HG03108 (cell line): ENCODE results near the gene HAPLN2.
"Not testable (repeated sequence)": the region's sequence is repeated elsewhere in the genome, so short reads cannot be mapped to it uniquely, and the experiment has no call there.

Experiments
- ATAC-seq: cut with Tn5 transposase; IDR thresholded peaks from one replicate; pipeline ENCODE4 v1.9.1; 2021; ENCODE audit warnings: moderate library complexity; ENCODE audit not compliant: unreplicated experiment

The HAPLN2 gene

GRCh38 chr1:156591432-156592157 is 27.6 kb upstream of the HAPLN2 start, which contains the start of gene NAXE:
Gene NAXE, plus strand, starts transcription at chr1:156591776. Its CDS starts 29 bp downstream, at chr1:156591805.
- peak; percentile 90 for ATAC-seq

GRCh38 chr1:156592158-156592909 is 26.9 kb upstream of the HAPLN2 start:
- no peak for ATAC-seq

- no peak for ATAC-seq
Measured at GRCh38 chr1:156592910-156593660, 26.1 kb upstream of the HAPLN2 start.

GRCh38 chr1:156593661-156593989 is 25.6 kb upstream of the HAPLN2 start:
- no peak for ATAC-seq

- ATAC-seq = no peak
Measured at GRCh38 chr1:156594190-156594589, 25.0 kb upstream of the HAPLN2 start.

- ATAC-seq = no peak
Measured at GRCh38 chr1:156595016-156595415, 24.2 kb upstream of the HAPLN2 start.

- no peak for ATAC-seq
Measured at GRCh38 chr1:156596426-156596825, 22.8 kb upstream of the HAPLN2 start.

- no peak for ATAC-seq
Measured at GRCh38 chr1:156598125-156598524, 21.1 kb upstream of the HAPLN2 start.

GRCh38 chr1:156598731-156599432 is 20.3 kb upstream of the HAPLN2 start:
- ATAC-seq = no peak

- peak; percentile 43 for ATAC-seq
Measured at GRCh38 chr1:156599811-156600210, 19.4 kb upstream of the HAPLN2 start.

- ATAC-seq = no peak
Measured at GRCh38 chr1:156600733-156601121, 18.5 kb upstream of the HAPLN2 start.

- peak; percentile 60 for ATAC-seq
Measured at GRCh38 chr1:156601122-156601830, 17.9 kb upstream of the HAPLN2 start, which contains the start of gene GPATCH4. Gene GPATCH4, minus strand, starts transcription at chr1:156601479.

- ATAC-seq = no peak
Measured at GRCh38 chr1:156601892-156602291, 17.3 kb upstream of the HAPLN2 start.

- ATAC-seq = no peak
Measured at GRCh38 chr1:156602557-156602993, 16.6 kb upstream of the HAPLN2 start.

- not testable (repeated sequence) for ATAC-seq
Measured at GRCh38 chr1:156607344-156607743, 11.9 kb upstream of the HAPLN2 start.

- peak; percentile 72 for ATAC-seq
Measured at GRCh38 chr1:156608036-156608674, 11.1 kb upstream of the HAPLN2 start.

- ATAC-seq = no peak
Measured at GRCh38 chr1:156608981-156609380, 10.2 kb upstream of the HAPLN2 start.

GRCh38 chr1:156610072-156610471 is 9.1 kb upstream of the HAPLN2 start:
- not testable (repeated sequence) for ATAC-seq

- ATAC-seq = no peak
Measured at GRCh38 chr1:156612666-156613065, 6.5 kb upstream of the HAPLN2 start.

GRCh38 chr1:156615946-156616345 is 3.3 kb upstream of the HAPLN2 start:
- ATAC-seq = no peak
